Muscle layer of duodenum (tissue), 2 donors: ENCODE results near the gene AP1S3.

ENCODE experiments used
- H3K27ac ChIP-seq: one replicate; pipeline ENCODE4 v1.7.0; 2013; ENCODE audit warnings: mild to moderate bottlenecking, low read length
- H3K27me3 ChIP-seq: one replicate; pipeline ENCODE4 v1.7.0; 2013; ENCODE audit warnings: low read depth, mild to moderate bottlenecking, control low read depth, low read length
- H3K36me3 ChIP-seq, 2 donors: one replicate each; pipeline ENCODE4 v1.7.0; 2013; ENCODE audit warnings: low read length in 2 of 2, control low read depth in 1 of 2, mild to moderate bottlenecking in 1 of 2; ENCODE audit not compliant: insufficient read depth in 2 of 2, control insufficient read depth in 1 of 2
- H3K4me1 ChIP-seq, 2 donors: one replicate each; pipeline ENCODE4 v1.7.0; 2013; ENCODE audit warnings: low read length in 2 of 2, mild to moderate bottlenecking in 2 of 2, control low read depth in 1 of 2, moderate library complexity in 1 of 2; ENCODE audit not compliant: insufficient read depth in 2 of 2, control insufficient read depth in 1 of 2
- H3K4me3 ChIP-seq, 2 donors: one replicate each; pipeline ENCODE4 v1.7.0; 2013; ENCODE audit warnings: low read length in 2 of 2, low read depth in 1 of 2, mild to moderate bottlenecking in 1 of 2
- H3K9me3 ChIP-seq, 2 donors: one replicate each; pipeline ENCODE4 v1.7.0; 2013; ENCODE audit warnings: low read length in 2 of 2, control low read depth in 1 of 2, mild to moderate bottlenecking in 1 of 2; ENCODE audit not compliant: control insufficient read depth in 1 of 2
- donor health status: healthy.

AP1S3 gene

GRCh38 chr2:223868005-223868404 is 30.6 kb upstream of the AP1S3 start:
- H3K9me3 ChIP-seq, result peaks cover 0 to 2% of the 10 kb centered on the region in 2 donors
- H3K27me3 ChIP-seq, result no peaks in the 10 kb centered on the region
- H3K36me3 ChIP-seq, result no peaks in the 10 kb centered on the region
- no peak overlapping the region for H3K4me3 ChIP-seq
- no peak overlapping the region for H3K27ac ChIP-seq
- H3K4me1 ChIP-seq, result no peaks in the 10 kb centered on the region

GRCh38 chr2:223865907-223866508 is 28.6 kb upstream of the AP1S3 start:
- Histone ChIP-seq H3K27ac (no peak overlapping the region), H3K4me3 (no peak overlapping the region), H3K9me3 (no peaks in the 10 kb centered on the region), H3K36me3 (no peaks in the 10 kb centered on the region), H3K4me1 (no peaks in the 10 kb centered on the region), H3K27me3 (no peaks in the 10 kb centered on the region)

GRCh38 chr2:223865124-223865523 is 27.7 kb upstream of the AP1S3 start:
- H3K4me3 ChIP-seq, result no peak overlapping the region
- no peaks in the 10 kb centered on the region for H3K9me3 ChIP-seq
- H3K4me1 ChIP-seq, result no peaks in the 10 kb centered on the region
- H3K27me3 ChIP-seq, result no peaks in the 10 kb centered on the region
- H3K27ac ChIP-seq, result no peak overlapping the region
- no peaks in the 10 kb centered on the region for H3K36me3 ChIP-seq

- H3K27me3 ChIP-seq, result no peaks in the 10 kb centered on the region
These were observed 26.1 kb upstream of the AP1S3 start for GRCh38 chr2:223863491-223863890.

GRCh38 chr2:223860809-223861738 is 23.7 kb upstream of the AP1S3 start:
- no peaks in the 10 kb centered on the region for H3K27me3 ChIP-seq
- H3K4me1 ChIP-seq, result no peaks in the 10 kb centered on the region
- no peak overlapping the region for H3K27ac ChIP-seq
- no peaks in the 10 kb centered on the region for H3K9me3 ChIP-seq
- no peaks in the 10 kb centered on the region for H3K36me3 ChIP-seq
- H3K4me3 ChIP-seq, result no peak overlapping the region

More at GRCh38 chr2:223863491-223863890, 26.1 kb upstream of the AP1S3 start:
- Histone ChIP-seq H3K9me3 (no peaks in the 10 kb centered on the region), H3K4me1 (no peaks in the 10 kb centered on the region), H3K27ac (no peak overlapping the region), H3K36me3 (no peaks in the 10 kb centered on the region), H3K4me3 (no peak overlapping the region)

GRCh38 chr2:223859070-223859469 is 21.7 kb upstream of the AP1S3 start:
- Histone ChIP-seq H3K36me3 (no peaks in the 10 kb centered on the region), H3K27ac (no peak overlapping the region), H3K27me3 (no peaks in the 10 kb centered on the region), H3K9me3 (no peaks in the 10 kb centered on the region), H3K4me3 (no peak overlapping the region), H3K4me1 (no peaks in the 10 kb centered on the region)

- Histone ChIP-seq H3K36me3 (no peaks in the 10 kb centered on the region), H3K4me1 (no peaks in the 10 kb centered on the region), H3K4me3 (no peak overlapping the region), H3K27ac (no peak overlapping the region), H3K27me3 (no peaks in the 10 kb centered on the region), H3K9me3 (no peaks in the 10 kb centered on the region)
These were observed 19.2 kb upstream of the AP1S3 start for GRCh38 chr2:223856584-223856983.

GRCh38 chr2:223856021-223856420 is 18.6 kb upstream of the AP1S3 start:
- Histone ChIP-seq H3K27me3 (no peaks in the 10 kb centered on the region), H3K27ac (no peak overlapping the region), H3K9me3 (no peaks in the 10 kb centered on the region), H3K4me1 (no peaks in the 10 kb centered on the region), H3K4me3 (no peak overlapping the region), H3K36me3 (no peaks in the 10 kb centered on the region)

GRCh38 chr2:223855426-223855825 is 18.0 kb upstream of the AP1S3 start:
- Histone ChIP-seq H3K4me3 (no peak overlapping the region), H3K9me3 (no peaks in the 10 kb centered on the region), H3K27me3 (no peaks in the 10 kb centered on the region), H3K4me1 (no peaks in the 10 kb centered on the region), H3K27ac (no peak overlapping the region), H3K36me3 (no peaks in the 10 kb centered on the region)

GRCh38 chr2:223854741-223855140 is 17.4 kb upstream of the AP1S3 start:
- no peak overlapping the region for H3K27ac ChIP-seq
- H3K9me3 ChIP-seq, result no peaks in the 10 kb centered on the region
- H3K36me3 ChIP-seq, result no peaks in the 10 kb centered on the region
- H3K4me3 ChIP-seq, result no peak overlapping the region
- H3K27me3 ChIP-seq, result no peaks in the 10 kb centered on the region
- no peaks in the 10 kb centered on the region for H3K4me1 ChIP-seq

GRCh38 chr2:223853425-223853837 is 16.0 kb upstream of the AP1S3 start:
- Histone ChIP-seq H3K27me3 (no peaks in the 10 kb centered on the region), H3K36me3 (peaks cover 0 to 2% of the 10 kb centered on the region in 2 donors), H3K9me3 (no peaks in the 10 kb centered on the region), H3K27ac (no peak overlapping the region), H3K4me1 (no peaks in the 10 kb centered on the region), H3K4me3 (no peak overlapping the region)
